PC-3 (cell line): ENCODE results near the gene CEP170B. TPM values are rescaled to one million over a fixed set of nuclear protein-coding genes. Genes with fewer than 3 reads are reported as not detected.

Experiments
- ATAC-seq: fragments of 200-7000 bp; cut with Tn5 transposase; 2 replicates; pipeline ENCODE4 v1.9.1; 2020; ENCODE audit warnings: mild to moderate bottlenecking, moderate library complexity
- BruUV-seq: library from RNA; stranded (reverse); fragments of 400-500 nt; replicated peaks from 2 replicates; lab custom pipeline; 2021; lab: Mats Ljungman, UMichigan
- CTCF ChIA-PET: fragments of 300-600 bp; sonication (Branson Sonifier 250); formaldehyde crosslinking; loops from one replicate; lab custom pipeline; 2022; ENCODE audit warnings: antibody characterized with exemption; lab: Charles Lee
- POLR2A ChIA-PET: fragments of 300-600 bp; sonication (Branson Sonifier 250); formaldehyde crosslinking; loops from one replicate; lab custom pipeline; 2022; ENCODE audit warnings: antibody characterized with exemption; ENCODE audit not compliant: unreplicated experiment; lab: Charles Lee
- DNase-seq: peaks from one replicate; pipeline ENCODE4 v3.0.0-alpha.2; 2015
- H2AFZ ChIP-seq: fragments of 300-600 bp; sonication (generic); 2 replicates; pipeline ENCODE4 v1.6.0; 2016; ENCODE audit warnings: antibody characterized with exemption, low read length
- H3F3A ChIP-seq: fragments of 300-600 bp; sonication (generic); one replicate; pipeline ENCODE4 v1.6.0; 2017; ENCODE audit warnings: antibody characterized with exemption, low read length, control low read depth, mild to moderate bottlenecking; ENCODE audit not compliant: unreplicated experiment
- H3K27ac ChIP-seq: fragments of 300-600 bp; sonication (generic); 2 replicates; pipeline ENCODE4 v1.5.1; 2016; ENCODE audit warnings: mild to moderate bottlenecking, low read length
- H3K27me3 ChIP-seq: fragments of 300-600 bp; sonication (generic); 2 replicates; pipeline ENCODE4 v1.6.1; 2016; ENCODE audit warnings: low read length, mixed read lengths
- H3K36me3 ChIP-seq: fragments of 300-600 bp; sonication (generic); 2 replicates; pipeline ENCODE4 v1.6.1; 2016; ENCODE audit warnings: low read depth, mixed run types, low read length, mixed read lengths
- H3K4me1 ChIP-seq: fragments of 300-600 bp; sonication (generic); 2 replicates; pipeline ENCODE4 v1.5.1; 2016; ENCODE audit warnings: low read length; ENCODE audit not compliant: insufficient read depth
- H3K4me2 ChIP-seq: fragments of 300-600 bp; sonication (generic); 2 replicates; pipeline ENCODE4 v1.6.0; 2016; ENCODE audit warnings: low read length
- H3K4me3 ChIP-seq: fragments of 300-600 bp; sonication (generic); 2 replicates; pipeline ENCODE4 v1.5.1; 2016; ENCODE audit warnings: mild to moderate bottlenecking, low read length, mixed read lengths
- H3K79me2 ChIP-seq: fragments of 300-600 bp; sonication (generic); 2 replicates; pipeline ENCODE4 v1.6.1; 2017; ENCODE audit warnings: low read length, mixed read lengths
- H3K9ac ChIP-seq: fragments of 300-600 bp; sonication (generic); 2 replicates; pipeline ENCODE4 v1.6.0; 2016; ENCODE audit warnings: mild to moderate bottlenecking, low read length
- H3K9me2 ChIP-seq: fragments of 300-600 bp; sonication (generic); replicated peaks from 2 replicates; pipeline ENCODE4 v1.6.1; 2016; ENCODE audit warnings: mixed run types, low read length, mixed read lengths
- H3K9me3 ChIP-seq: fragments of 300-600 bp; sonication (generic); 2 replicates; pipeline ENCODE4 v1.6.1; 2016; ENCODE audit warnings: low read length, mixed read lengths
- H4K20me1 ChIP-seq: fragments of 300-600 bp; sonication (generic); 2 replicates; pipeline ENCODE4 v1.6.1; 2016; ENCODE audit warnings: low read length, mixed read lengths
- CTCF ChIP-seq: fragments of 300-600 bp; sonication (generic); conservative IDR thresholded peaks from 2 replicates; pipeline ENCODE4 v1.5.1; 2017; ENCODE audit warnings: antibody characterized with exemption, low read depth, mild to moderate bottlenecking, low read length
- EZH2 ChIP-seq: fragments of 300-600 bp; sonication (generic); IDR thresholded peaks from one replicate; pipeline ENCODE4 v1.6.1; 2017; ENCODE audit warnings: antibody characterized with exemption, mild to moderate bottlenecking, low read length; ENCODE audit not compliant: unreplicated experiment
- EZH2phosphoT487 ChIP-seq: fragments of 300-600 bp; sonication (generic); IDR thresholded peaks from 2 replicates; pipeline ENCODE4 v1.6.1; 2018; ENCODE audit warnings: mild to moderate bottlenecking, antibody characterized with exemption, low read length, borderline replicate concordance
- intact Hi-C: fragments of 100-400 bp; cut with micrococcal nuclease; formaldehyde crosslinking; loops from 2 replicates; pipeline ENCODE4 v1.9.0; 2023
- total RNA-seq: library from RNA; depleted of rRNA; stranded (reverse); fragments of >200 nt; gene quantifications from 2 replicates; pipeline ENCODE4 v1.2.3, GENCODE V29; 2014

The CEP170B gene
- total RNA-seq, 1 experiment from 2014 or later: 33.2 TPM

DNA sequence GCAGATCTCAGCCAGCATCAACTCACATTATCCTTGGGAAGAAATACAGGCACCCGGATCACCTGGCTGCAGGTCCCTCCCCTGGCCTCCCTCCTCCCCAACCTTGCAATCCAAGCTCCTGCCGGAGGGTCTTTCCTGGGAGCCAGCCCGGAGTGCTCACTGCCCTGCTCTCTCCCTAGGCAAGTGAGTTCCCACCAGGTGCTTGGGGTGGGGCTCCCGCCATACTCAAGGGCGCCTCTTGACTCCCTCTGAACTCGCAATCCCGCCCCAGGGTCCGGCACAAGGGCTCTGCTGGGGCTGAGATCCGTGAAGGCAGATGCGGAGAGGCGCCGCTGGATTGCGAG, 1.2 kb upstream of the CEP170B start:
- H3K79me2 ChIP-seq: peaks cover 54% of the 10 kb centered on the region
- no peaks in the 10 kb centered on the region for H3F3A ChIP-seq
- peaks cover 21% of the 10 kb centered on the region for H3K4me1 ChIP-seq
- no peaks in the 10 kb centered on the region for H3K9me3 ChIP-seq
- H3K27me3 ChIP-seq: no peaks in the 10 kb centered on the region
- H4K20me1 ChIP-seq: peaks cover 27% of the 10 kb centered on the region; the same call in 1 of the 2 replicates
- ChIA-PET POLR2A (no interaction called here), CTCF (interaction anchor here (0.6 kb wide), 1 partner anchor 37 kb away, joined by 4 read pairs; no protein-coding TSS in a partner anchor)
- H2AFZ ChIP-seq: peak overlapping the region; percentile 95
- TF ChIP-seq EZH2phosphoT487 (no peak), CTCF (no peak), EZH2 (no peak)
- H3K9me2 ChIP-seq: no peaks in the 10 kb centered on the region; the same call in 1 of the 2 replicates
- peak overlapping the region; percentile 100 for H3K4me2 ChIP-seq
- H3K9ac ChIP-seq: peak overlapping the region; percentile 60
- H3K36me3 ChIP-seq: no peaks in the 10 kb centered on the region
- no TSS peak for BruUV-seq
- DNase-seq (no peak), ATAC-seq (no peak)
- intact Hi-C loops: loop anchor here (2.0 kb wide), 1 partner anchor 37 kb away; no protein-coding TSS in a partner anchor
- no peak overlapping the region for H3K27ac ChIP-seq
- H3K4me3 ChIP-seq: peak overlapping the region; percentile 83

DNA sequence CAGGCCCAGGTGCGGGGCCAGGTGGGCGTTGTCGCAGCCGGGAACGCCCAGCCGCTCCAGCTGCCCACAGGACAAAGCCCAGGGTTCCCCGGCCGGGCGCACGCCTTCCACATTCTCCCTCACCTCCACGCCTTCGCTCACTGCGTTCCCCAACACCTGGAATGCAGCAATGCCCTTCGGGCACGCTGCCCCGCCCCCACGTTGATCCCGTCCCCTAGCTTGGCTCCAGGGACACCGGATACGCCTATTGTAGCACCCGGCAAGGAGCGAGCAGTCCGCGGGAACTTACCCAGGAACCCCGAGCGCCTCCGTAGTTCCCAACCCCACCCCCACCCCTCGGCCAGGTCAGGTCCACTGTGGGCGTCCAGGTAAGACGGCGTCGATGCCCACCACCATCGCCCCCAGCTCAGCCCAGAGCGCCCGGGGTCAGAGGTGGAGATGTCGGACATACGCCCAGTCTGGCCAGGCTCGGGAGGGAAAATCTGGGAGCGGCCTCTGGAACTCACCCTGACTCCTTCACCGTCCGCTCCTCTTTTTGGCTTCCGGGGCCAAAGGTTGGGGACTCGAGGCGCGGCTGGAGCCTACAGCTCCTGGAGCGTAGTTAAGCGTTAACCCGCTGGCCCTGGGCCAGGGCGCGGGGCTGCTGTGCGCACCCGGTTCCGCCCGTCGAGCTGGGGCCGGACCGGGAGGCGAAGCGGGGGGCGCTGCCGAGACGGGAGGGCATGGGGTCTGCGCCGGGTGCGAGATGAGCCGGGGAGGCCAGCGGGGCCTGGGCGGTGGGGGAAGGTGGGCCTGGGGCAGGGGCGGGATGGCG, 594 bp upstream of the CEP170B start:
- DNase-seq: peak; percentile 77
- peaks cover 59% of the 10 kb centered on the region for H3K79me2 ChIP-seq

More for the DNA sequence above, 594 bp upstream of the CEP170B start:
- intact Hi-C loops: loop anchor here (2.0 kb wide), 1 partner anchor 38 kb away; no protein-coding TSS in a partner anchor
- Histone ChIP-seq H3K27ac (peak overlapping the region; percentile 39; the same call in 1 of the 2 replicates), H3K9ac (peak overlapping the region; percentile 60), H4K20me1 (peaks cover 27% of the 10 kb centered on the region; the same call in 1 of the 2 replicates), H3K27me3 (no peaks in the 10 kb centered on the region), H3F3A (no peaks in the 10 kb centered on the region), H3K36me3 (no peaks in the 10 kb centered on the region; the same call in 1 of the 2 replicates), H3K4me2 (peak overlapping the region; percentile 100), H3K4me1 (peaks cover 21% of the 10 kb centered on the region), H2AFZ (peak overlapping the region; percentile 95), H3K9me2 (no peaks in the 10 kb centered on the region; the same call in 1 of the 2 replicates), H3K4me3 (peak overlapping the region; percentile 83), H3K9me3 (no peaks in the 10 kb centered on the region)
- peak; percentile 11 for ATAC-seq
- TSS peak; percentile 62 for BruUV-seq
- CTCF ChIA-PET: interaction anchor here (0.6 kb wide), 1 partner anchor 38 kb away, joined by 4 read pairs; no protein-coding TSS in a partner anchor
- POLR2A ChIA-PET: no interaction called here
- TF ChIP-seq EZH2 (no peak), EZH2phosphoT487 (no peak), CTCF (no peak)
